ENCODE measurements around the gene PRAME. TPM values are rescaled to one million over a fixed set of nuclear protein-coding genes. Genes with fewer than 3 reads are reported as not detected.

Gene PRAME
- total RNA-seq, 3 donors from 2014 or later, result 0.33 TPM; not detected in 2

DNA sequence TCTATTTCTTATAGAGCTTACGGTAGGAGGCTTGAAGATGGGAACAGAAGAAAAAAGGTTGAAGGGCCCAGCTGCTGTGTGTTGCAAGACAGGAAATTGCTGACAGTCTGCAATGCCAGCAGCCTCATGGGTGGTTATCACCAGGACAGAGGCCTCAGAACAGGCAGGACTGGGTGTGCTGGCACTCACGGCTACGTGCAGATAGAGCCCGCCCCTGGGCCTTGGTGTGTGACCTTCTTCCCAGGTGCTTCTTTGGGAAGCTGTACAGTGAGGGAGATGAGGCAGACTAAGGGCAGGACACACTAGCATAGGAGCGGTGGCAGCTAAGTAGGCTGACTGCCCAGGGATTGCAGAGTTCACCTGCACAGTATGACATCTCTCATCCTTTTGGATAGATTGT is 12.6 kb downstream of the PRAME start:
- no peak overlapping the region for H3K4me3 ChIP-seq
- no peaks in the 10 kb centered on the region for H3K27me3 ChIP-seq
- no peaks in the 10 kb centered on the region for H3K9me3 ChIP-seq
- H3K27ac ChIP-seq, result no peak overlapping the region
- intact Hi-C loops (cut with DNase I; ENCODE audit: low total_unique reads), result no loop called here
- DNase-seq (ENCODE audit: low spot score in 2 of 2), result no peak
- H3K36me3 ChIP-seq, result no peaks in the 10 kb centered on the region
- TF ChIP-seq, protein P1, sequence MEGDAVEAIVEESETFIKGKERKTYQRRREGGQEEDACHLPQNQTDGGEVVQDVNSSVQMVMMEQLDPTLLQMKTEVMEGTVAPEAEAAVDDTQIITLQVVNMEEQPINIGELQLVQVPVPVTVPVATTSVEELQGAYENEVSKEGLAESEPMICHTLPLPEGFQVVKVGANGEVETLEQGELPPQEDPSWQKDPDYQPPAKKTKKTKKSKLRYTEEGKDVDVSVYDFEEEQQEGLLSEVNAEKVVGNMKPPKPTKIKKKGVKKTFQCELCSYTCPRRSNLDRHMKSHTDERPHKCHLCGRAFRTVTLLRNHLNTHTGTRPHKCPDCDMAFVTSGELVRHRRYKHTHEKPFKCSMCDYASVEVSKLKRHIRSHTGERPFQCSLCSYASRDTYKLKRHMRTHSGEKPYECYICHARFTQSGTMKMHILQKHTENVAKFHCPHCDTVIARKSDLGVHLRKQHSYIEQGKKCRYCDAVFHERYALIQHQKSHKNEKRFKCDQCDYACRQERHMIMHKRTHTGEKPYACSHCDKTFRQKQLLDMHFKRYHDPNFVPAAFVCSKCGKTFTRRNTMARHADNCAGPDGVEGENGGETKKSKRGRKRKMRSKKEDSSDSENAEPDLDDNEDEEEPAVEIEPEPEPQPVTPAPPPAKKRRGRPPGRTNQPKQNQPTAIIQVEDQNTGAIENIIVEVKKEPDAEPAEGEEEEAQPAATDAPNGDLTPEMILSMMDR (IDR thresholded peaks at IDR 0.05), result no peak
- TF ChIP-seq POLR2AphosphoS5 (IDR thresholded peaks at IDR 0.05) (no peak), POLR2A (IDR thresholded peaks at IDR 0.05) (no peak)
- no peaks in the 10 kb centered on the region for H3K4me1 ChIP-seq

DNA sequence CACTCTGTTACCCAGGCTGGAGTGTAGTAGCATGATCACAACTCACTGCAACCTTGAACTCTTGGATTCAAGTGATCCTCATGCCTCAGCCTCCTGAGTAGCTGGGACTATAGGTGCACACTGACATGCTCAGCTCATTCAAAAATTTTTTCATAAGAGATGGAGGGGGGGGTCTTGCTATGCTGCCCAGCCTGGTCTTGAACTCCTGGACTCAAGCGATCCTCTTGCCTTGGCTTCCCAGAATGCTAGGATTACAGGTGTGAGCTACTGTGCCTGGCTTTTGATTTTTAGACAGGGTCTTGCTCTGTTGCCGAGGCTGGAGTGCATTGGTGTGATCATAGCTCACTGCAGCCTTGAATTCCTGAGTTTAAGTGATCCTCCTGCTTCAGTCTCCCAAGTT is 14.0 kb downstream of the PRAME start:
- Histone ChIP-seq H3K36me3 (no peaks in the 10 kb centered on the region), H3K27me3 (no peaks in the 10 kb centered on the region), H3K27ac (no peak overlapping the region), H3K9me3 (peaks cover 0 to 3% of the 10 kb centered on the region in 2 donors), H3K4me1 (no peaks in the 10 kb centered on the region), H3K4me3 (no peak overlapping the region)
- DNase-seq (ENCODE audit: low spot score in 2 of 2), result no peak
- TF ChIP-seq, protein P1 (IDR thresholded peaks at IDR 0.05), result no peak
- no peak for TF ChIP-seq POLR2A (IDR thresholded peaks at IDR 0.05)
- TF ChIP-seq POLR2AphosphoS5 (IDR thresholded peaks at IDR 0.05), result no peak
- intact Hi-C loops (cut with DNase I; ENCODE audit: low total_unique reads), result no loop called here

DNA sequence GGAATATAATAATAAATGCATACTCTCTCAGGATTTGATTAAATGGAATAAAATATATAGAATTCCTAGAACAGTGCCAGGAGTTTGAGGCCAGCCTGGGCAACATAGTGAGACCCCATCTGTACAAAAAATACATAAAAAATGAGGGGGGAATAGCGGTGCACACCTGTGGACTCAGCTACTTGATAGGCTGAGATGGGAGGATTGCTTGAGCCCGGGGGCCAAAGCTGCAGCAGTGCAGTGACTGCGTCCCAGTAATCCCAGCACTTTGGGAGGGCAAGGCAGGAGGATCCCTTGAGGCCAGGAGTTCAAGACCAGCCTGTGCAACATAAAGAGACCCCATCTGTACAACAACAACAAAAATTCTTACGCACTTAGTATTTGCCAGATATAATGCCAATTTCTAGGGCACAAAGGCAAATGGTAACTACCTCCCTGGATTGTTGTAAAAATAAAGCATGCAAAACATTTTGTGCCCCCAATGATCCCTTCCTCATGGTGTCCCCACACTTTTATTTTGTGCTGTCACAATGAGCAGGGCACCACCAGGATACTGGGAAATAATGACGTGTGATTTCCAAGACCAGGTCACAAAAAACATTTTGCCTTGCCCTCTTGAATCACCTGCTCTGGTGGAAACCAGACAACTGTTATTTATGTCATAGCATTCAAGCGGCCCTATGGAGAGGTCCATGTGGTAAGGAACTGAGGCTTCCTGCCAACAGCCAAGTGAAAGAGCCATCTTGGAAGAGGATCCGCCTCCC is 20.7 kb downstream of the PRAME start:
- Histone ChIP-seq H3K36me3 (no peaks in the 10 kb centered on the region), H3K27me3 (no peaks in the 10 kb centered on the region), H3K4me1 (no peaks in the 10 kb centered on the region), H3K27ac (no peak overlapping the region), H3K4me3 (no peak overlapping the region), H3K9me3 (peaks cover 0 to 7% of the 10 kb centered on the region in 2 donors)
- intact Hi-C loops (cut with DNase I; ENCODE audit: low total_unique reads), result no loop called here
- TF ChIP-seq POLR2A (IDR thresholded peaks at IDR 0.05) (no peak), POLR2AphosphoS5 (IDR thresholded peaks at IDR 0.05) (no peak)
- TF ChIP-seq, protein P1 (IDR thresholded peaks at IDR 0.05), result no peak
- DNase-seq (ENCODE audit: low spot score in 2 of 2), result no peak

DNA sequence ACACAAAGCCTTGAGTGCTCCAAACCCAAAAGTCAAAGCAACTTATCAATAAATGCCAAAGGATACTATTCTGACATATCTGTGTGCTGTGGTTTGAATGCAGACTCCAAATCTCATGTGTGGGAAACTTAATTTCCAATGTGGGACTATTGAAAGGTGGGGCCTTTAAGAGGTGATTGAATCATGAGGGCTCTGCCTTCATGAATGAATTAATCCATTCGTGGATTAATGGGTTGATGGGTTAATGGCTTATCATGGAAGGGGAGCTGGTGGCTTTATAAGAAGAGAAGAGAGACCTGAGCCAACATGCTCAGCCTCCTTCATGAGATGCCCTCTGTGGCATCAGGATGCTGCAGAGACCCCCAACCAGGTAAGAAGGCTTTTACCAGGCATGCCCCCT is 22.1 kb downstream of the PRAME start:
- no peak overlapping the region for H3K27ac ChIP-seq
- peaks cover 0 to 7% of the 10 kb centered on the region in 2 donors for H3K9me3 ChIP-seq
- TF ChIP-seq, protein P1 (IDR thresholded peaks at IDR 0.05), result no peak
- TF ChIP-seq POLR2AphosphoS5 (IDR thresholded peaks at IDR 0.05), result no peak
- TF ChIP-seq POLR2A (IDR thresholded peaks at IDR 0.05), result no peak
- no peak overlapping the region for H3K4me3 ChIP-seq
- no peak for DNase-seq (ENCODE audit: low spot score in 2 of 2)
- intact Hi-C loops (cut with DNase I; ENCODE audit: low total_unique reads), result no loop called here
- H3K4me1 ChIP-seq, result no peaks in the 10 kb centered on the region
- H3K36me3 ChIP-seq, result no peaks in the 10 kb centered on the region
- H3K27me3 ChIP-seq, result no peaks in the 10 kb centered on the region

DNA sequence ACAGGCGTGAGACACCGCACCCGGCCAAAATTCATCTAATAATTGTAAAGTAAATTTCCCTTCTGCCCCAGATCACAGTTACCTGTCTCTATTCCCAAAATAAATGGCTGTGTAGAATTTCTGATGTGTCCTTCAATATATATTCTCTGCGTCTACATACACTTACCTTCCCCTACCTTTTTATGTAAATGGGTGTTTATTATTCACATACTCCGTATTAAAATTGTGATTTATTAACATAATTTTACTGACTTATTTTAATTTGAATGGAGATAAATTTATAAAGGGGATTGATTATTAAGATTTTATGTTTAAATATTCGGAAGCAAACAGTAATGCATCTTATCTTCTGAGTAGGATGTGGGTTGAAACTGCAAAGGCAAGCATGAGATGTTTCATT is 22.6 kb downstream of the PRAME start:
- TF ChIP-seq POLR2AphosphoS5 (IDR thresholded peaks at IDR 0.05) (no peak), POLR2A (IDR thresholded peaks at IDR 0.05) (no peak)
- TF ChIP-seq, protein P1 (IDR thresholded peaks at IDR 0.05), result no peak
- H3K4me1 ChIP-seq, result no peaks in the 10 kb centered on the region
- no peaks in the 10 kb centered on the region for H3K27me3 ChIP-seq
- intact Hi-C loops (cut with DNase I; ENCODE audit: low total_unique reads), result no loop called here
- H3K27ac ChIP-seq, result no peak overlapping the region
- H3K36me3 ChIP-seq, result no peaks in the 10 kb centered on the region
- H3K9me3 ChIP-seq, result peaks cover 0 to 7% of the 10 kb centered on the region in 2 donors
- no peak for DNase-seq (ENCODE audit: low spot score in 2 of 2)
- H3K4me3 ChIP-seq, result no peak overlapping the region

Measured in breast epithelium (tissue), 4 donors.